ENCODE measurements around the gene CTBP1.

The CTBP1 gene

GRCh38 chr4:1251773-1252066, 2.8 kb upstream of the CTBP1 start:
- no peak overlapping the region for H3K27ac ChIP-seq (replicated peaks)
- no peaks in the 10 kb centered on the region for H3K27me3 ChIP-seq (ENCODE audit: insufficient read depth, poor library complexity, severe bottlenecking)
- DNase-seq (ENCODE audit: low read depth in 1 of 2, low spot score in 1 of 2), result no peak
- TF ChIP-seq, protein P1, sequence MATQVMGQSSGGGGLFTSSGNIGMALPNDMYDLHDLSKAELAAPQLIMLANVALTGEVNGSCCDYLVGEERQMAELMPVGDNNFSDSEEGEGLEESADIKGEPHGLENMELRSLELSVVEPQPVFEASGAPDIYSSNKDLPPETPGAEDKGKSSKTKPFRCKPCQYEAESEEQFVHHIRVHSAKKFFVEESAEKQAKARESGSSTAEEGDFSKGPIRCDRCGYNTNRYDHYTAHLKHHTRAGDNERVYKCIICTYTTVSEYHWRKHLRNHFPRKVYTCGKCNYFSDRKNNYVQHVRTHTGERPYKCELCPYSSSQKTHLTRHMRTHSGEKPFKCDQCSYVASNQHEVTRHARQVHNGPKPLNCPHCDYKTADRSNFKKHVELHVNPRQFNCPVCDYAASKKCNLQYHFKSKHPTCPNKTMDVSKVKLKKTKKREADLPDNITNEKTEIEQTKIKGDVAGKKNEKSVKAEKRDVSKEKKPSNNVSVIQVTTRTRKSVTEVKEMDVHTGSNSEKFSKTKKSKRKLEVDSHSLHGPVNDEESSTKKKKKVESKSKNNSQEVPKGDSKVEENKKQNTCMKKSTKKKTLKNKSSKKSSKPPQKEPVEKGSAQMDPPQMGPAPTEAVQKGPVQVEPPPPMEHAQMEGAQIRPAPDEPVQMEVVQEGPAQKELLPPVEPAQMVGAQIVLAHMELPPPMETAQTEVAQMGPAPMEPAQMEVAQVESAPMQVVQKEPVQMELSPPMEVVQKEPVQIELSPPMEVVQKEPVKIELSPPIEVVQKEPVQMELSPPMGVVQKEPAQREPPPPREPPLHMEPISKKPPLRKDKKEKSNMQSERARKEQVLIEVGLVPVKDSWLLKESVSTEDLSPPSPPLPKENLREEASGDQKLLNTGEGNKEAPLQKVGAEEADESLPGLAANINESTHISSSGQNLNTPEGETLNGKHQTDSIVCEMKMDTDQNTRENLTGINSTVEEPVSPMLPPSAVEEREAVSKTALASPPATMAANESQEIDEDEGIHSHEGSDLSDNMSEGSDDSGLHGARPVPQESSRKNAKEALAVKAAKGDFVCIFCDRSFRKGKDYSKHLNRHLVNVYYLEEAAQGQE (IDR thresholded peaks at IDR 0.05; ENCODE audit: insufficient replicate concordance, low read depth), result no peak
- TF ChIP-seq SPI1 (IDR thresholded peaks at IDR 0.05; ENCODE audit: borderline replicate concordance, low read depth) (no peak), POLR2AphosphoS5 (IDR thresholded peaks at IDR 0.05; ENCODE audit: low read depth) (no peak), CTCF (IDR thresholded peaks at IDR 0.05; ENCODE audit: insufficient read depth, low read length) (no peak), GABPA (IDR thresholded peaks at IDR 0.05; ENCODE audit: low read depth) (no peak)
- no peak overlapping the region for H3K4me3 ChIP-seq (replicated peaks; ENCODE audit: insufficient read depth, low read length)

- Histone ChIP-seq H3K27ac (replicated peaks) (no peak overlapping the region), H3K4me3 (replicated peaks; ENCODE audit: insufficient read depth, low read length) (no peak overlapping the region), H3K27me3 (ENCODE audit: insufficient read depth, poor library complexity, severe bottlenecking) (no peaks in the 10 kb centered on the region)
- no peak for TF ChIP-seq GABPA (IDR thresholded peaks at IDR 0.05; ENCODE audit: low read depth)
- TF ChIP-seq CTCF (IDR thresholded peaks at IDR 0.05; ENCODE audit: insufficient read depth, low read length), result no peak
- TF ChIP-seq POLR2AphosphoS5 (IDR thresholded peaks at IDR 0.05; ENCODE audit: low read depth), result no peak
- TF ChIP-seq, protein P1 (IDR thresholded peaks at IDR 0.05; ENCODE audit: insufficient replicate concordance, low read depth), result no peak
- DNase-seq (ENCODE audit: low read depth in 1 of 2, low spot score in 1 of 2), result no peak
Measured at GRCh38 chr4:1250921-1251772, 2.2 kb upstream of the CTBP1 start.

DNA sequence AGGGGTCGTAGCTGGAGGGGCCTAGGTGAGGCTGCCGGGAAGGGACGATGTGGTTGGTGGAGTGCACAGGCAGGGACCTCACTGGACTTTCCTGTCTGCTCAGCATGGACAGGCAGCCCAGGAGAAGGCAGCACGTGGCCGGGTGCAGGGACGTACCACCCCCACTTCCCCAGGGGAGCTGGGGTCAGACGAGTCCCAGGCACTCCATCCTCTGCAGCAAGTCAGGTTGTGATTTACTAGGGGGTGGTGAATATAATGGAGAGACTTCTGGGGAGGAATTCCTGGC, 1.5 kb upstream of the CTBP1 start:
- Histone ChIP-seq H3K27ac (replicated peaks) (no peak overlapping the region), H3K4me3 (replicated peaks; ENCODE audit: insufficient read depth, low read length) (no peak overlapping the region)
- TF ChIP-seq, protein P1 (IDR thresholded peaks at IDR 0.05; ENCODE audit: insufficient replicate concordance, low read depth), result no peak
- TF ChIP-seq GABPA (IDR thresholded peaks at IDR 0.05; ENCODE audit: low read depth) (no peak), POLR2AphosphoS5 (IDR thresholded peaks at IDR 0.05; ENCODE audit: low read depth) (no peak), CTCF (IDR thresholded peaks at IDR 0.05; ENCODE audit: insufficient read depth, low read length) (no peak)

More for the DNA sequence above, 1.5 kb upstream of the CTBP1 start:
- no peaks in the 10 kb centered on the region for H3K27me3 ChIP-seq (ENCODE audit: insufficient read depth, poor library complexity, severe bottlenecking)
- no peak for DNase-seq (ENCODE audit: low read depth in 1 of 2, low spot score in 1 of 2)
